ENCODE measurements around the gene CMTM7.
"Not testable (repeated sequence)": the region's sequence is repeated elsewhere in the genome, so short reads cannot be mapped to it uniquely, and the experiment has no call there.

The CMTM7 gene

GRCh38 chr3:32436816-32437189 is 45.1 kb downstream of the CMTM7 start:
- no peak for DNase-seq (ENCODE audit: low read depth, low spot score)

DNA sequence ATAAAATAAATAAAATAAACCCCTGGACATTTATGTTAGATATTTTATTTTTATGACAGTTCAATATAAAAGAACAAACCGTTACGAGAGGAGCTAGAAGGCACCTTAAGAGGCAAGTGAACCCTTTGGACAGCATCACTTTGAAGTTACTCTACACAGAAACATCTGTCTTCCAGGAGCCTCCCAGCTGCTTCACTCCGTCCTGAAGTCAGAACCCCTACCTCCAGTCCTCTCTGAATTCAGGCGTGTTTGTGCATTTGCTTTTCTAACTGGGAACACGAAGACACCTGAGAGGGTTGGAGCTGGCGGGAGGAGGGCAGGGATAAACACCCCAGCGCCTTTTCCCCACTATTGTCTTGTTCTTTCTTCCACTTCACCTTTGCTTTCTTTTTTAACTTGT is 46.2 kb downstream of the CMTM7 start:
- no peak for DNase-seq (ENCODE audit: low read depth, low spot score)

DNA sequence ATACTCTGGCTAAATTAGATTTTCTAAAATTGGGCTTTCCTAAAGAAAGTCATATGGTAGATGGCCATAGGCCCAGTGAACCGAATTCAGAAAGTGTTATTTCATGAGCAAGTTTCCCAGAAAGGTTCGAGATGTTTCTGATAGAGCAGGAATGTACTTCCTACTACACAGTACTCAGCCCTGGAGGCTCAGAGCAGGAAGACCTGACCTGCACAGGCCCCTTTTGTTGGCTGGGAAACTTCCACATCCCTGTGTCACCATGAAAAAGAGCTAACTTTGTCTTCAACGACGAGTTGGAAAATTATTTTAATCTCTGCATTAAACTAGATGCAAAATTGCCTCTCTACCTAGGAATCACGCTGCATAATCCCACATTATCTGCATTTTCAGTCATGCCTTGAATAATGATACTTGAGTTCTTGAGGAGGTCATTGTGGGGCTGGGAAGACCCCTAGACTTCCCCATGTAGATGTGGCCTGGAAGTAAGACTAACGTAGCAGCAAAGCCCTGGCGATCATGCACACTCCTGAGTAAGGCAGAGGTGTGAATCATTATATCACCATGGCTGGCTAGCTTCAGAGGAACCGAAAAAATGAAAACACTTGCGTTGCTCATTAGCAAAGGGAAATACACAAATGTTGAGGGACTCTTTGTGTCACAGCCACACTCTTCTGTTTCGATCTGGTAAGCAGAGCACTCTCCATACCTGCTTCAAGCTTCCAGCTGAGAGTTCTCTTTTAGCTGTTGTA is 47.1 kb downstream of the CMTM7 start:
- DNase-seq (ENCODE audit: low read depth, low spot score): no peak

- DNase-seq (ENCODE audit: low read depth, low spot score): not testable (repeated sequence)
Observed at GRCh38 chr3:32439421-32439820, 47.8 kb downstream of the CMTM7 start.

- DNase-seq (ENCODE audit: low read depth, low spot score): no peak
Observed at GRCh38 chr3:32440611-32441350, 49.1 kb downstream of the CMTM7 start.

DNA sequence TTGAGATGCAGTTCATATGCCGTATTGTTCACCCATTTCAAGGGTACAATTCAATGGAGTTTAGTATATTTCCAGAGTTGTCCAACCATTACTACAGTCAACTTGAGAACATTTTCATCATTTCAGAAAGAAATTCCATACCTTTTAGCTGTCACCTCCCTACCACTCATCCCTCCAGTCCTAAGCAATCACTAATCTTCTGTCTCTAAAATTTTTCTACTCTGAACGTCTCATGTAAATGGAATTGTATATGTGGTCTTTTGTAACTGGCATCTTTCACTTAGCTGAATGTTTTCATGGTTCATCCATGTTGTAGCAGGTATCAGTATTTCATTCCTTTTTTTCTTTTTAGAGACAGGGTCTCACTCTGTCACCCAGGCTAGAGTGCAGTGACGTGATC is 51.1 kb downstream of the CMTM7 start:
- DNase-seq (ENCODE audit: low read depth, low spot score): no peak

DNA sequence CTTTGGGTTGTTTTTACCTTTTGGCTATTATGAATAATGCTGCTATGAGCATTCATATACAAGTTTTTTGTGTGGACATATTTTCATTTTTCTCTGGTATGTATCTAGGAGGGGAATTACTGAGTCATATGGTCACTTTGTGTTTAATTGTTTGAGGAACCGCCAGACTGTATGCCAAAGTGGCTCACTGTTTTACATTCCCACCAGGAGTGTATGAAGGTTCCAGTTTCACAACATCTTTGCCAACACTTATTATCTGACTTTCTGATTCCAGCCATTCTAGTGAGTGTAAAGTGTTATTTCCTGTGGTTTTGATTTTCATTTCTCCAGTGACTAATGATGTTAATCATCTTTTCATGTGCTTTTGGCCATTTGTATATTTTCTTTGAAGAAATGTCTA is 51.8 kb downstream of the CMTM7 start:
- DNase-seq (ENCODE audit: low read depth, low spot score): no peak

DNA sequence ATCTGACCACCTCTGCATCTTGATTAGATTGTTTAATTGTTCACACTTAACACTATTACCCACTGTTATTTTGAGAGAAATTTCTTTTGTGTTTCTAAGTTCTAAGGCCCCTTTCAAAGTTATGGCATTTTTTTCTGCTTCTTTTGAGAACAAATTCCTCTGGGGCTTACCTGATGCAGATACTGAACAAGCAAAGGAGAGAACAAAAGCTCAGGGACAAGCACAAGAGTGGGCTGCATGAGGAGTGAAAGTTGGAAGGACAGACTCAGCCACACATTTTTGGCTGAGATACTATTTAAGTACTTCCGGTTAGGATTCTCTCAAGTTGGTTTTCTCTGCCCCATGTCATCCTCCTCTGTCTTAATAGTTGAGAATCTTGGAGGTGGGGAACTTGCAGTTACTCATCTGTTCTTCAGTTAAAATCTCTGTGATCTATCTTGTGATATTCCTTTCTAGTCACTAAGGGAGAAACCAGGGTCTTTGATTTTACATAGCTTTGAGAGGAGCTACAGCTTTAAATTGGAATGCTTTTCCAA is 56.3 kb downstream of the CMTM7 start:
- DNase-seq (ENCODE audit: low read depth, low spot score): no peak

- DNase-seq (ENCODE audit: low read depth, low spot score): no peak
Observed at GRCh38 chr3:32448686-32449474, 57.2 kb downstream of the CMTM7 start.

GRCh38 chr3:32449691-32450090 is 58.0 kb downstream of the CMTM7 start:
- no peak for DNase-seq (ENCODE audit: low read depth, low spot score)

DNA sequence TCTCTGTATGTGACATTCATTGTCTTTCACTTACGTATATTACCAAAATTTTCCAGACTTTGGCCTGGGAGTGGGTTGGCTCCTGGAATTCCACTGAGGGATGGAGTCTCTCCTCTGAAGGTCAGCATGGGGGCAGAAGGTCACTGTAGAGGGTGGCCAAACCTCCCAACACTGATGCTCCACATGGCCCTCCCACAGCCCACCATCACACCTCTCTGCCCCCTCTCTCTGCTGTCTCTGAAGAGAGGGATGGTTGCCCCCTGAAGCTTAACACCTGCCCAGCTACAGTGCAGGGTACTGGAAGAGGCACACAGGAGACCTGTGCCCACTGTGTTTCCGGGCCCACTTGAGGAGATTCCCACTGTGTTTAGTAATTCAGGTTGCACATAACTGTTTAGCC is 58.8 kb downstream of the CMTM7 start:
- no peak for DNase-seq (ENCODE audit: low read depth, low spot score)

GRCh38 chr3:32450992-32451659 is 59.5 kb downstream of the CMTM7 start:
- no peak for DNase-seq (ENCODE audit: low read depth, low spot score)

GRCh38 chr3:32452009-32452408 is 60.4 kb downstream of the CMTM7 start:
- DNase-seq (ENCODE audit: low read depth, low spot score): no peak

GRCh38 chr3:32453346-32453745 is 61.7 kb downstream of the CMTM7 start:
- no peak for DNase-seq (ENCODE audit: low read depth, low spot score)

DNA sequence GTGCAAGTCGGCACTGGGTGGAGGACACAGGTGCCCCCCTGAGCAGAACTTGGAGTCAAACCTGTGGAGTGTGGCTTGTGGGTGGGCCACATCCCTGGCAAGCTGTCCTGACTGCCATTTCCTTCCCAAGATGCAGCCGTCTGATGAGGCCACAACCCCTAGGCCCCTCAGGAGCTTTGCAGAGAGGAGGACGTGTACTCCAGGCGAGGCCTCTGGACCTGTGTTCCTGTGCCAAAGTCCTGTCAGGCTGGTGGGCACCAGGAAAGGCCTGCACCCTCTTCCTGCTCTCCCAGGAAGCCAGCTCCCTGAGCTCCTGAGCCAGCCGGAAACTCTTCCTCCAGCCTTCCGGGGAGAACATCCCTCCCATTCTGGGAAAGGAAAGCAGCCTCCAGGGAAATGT is 62.5 kb downstream of the CMTM7 start:
- no peak for DNase-seq (ENCODE audit: low read depth, low spot score)

DNA sequence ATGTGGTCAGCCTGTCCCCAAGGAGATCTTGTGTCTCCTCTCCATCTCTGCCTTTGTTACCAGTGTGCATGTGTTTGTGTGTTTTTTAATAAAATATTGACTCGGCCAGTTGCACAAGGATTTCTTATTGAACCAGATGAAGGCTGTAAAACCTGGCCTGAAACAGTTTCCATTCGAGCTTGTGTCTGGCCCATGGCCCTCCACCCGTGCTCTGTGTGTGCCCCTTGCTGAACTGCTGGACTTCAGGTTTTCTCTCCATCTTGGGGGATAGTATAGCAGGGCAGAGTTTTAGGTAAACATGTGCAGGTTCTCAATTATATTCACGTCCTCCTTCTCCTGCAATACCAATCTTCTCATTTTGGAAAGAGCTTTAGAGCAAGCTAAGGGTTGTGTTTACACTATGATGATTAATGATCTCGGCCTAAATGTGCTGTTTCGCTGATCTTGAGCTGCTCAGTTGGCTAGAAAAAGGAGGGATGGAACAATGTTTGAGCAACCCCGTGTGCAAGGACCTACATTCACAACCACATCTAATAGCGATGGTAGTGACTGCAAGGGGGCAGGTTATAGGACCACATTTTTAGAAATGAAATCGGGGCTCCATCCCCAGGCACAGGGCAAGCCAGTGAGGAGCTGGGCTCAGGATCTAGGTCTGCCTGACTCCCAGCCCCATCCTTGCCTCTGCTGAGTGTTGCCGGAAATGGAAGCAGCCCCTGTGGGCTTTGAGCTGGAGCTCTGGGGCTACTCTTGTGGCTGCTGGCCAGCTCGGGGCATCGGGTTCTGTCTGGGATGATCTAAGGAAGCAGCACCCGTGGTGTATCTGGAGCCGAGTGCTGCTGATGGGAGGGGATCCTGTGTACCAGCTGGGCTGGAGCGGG is 63.3 kb downstream of the CMTM7 start:
- no peak for DNase-seq (ENCODE audit: low read depth, low spot score)

DNA sequence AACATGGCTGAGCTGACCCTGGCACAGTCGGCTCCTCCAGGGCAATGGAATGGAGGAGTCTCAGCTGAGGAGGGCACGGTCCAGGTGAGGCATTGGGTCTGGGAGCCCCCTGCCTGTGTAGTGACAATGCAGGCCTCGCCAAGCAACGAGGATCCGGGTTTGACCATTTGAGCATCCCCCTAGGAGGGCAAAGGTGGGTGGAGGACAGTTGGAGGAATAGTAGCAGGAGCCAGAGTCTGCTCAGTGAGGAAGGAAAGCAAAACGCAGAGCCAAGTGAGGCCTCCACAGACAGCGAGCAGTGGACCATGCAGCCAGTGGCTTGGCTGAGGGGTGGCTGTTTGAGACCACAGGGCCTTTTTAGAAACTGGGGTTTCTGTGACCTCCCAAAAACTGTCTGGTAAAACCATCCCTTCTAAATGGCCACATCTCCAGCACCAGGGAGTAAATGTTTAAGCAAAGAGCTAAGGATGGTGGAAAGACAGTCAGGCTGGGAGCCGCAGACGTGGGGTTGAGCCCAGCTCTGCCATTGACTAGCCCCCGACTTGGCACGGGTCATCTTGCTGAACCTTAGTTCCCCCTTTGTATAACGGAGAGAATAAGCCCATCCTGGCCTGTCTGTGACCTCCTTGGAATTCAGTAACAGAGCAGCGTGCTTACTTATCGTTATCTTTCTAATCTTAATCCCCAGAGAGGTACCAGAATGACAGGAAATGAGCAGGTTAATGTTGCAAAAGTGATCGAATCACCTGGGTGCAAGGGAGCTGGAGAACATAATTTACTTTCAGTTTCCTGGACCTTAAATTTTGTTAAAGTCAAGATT is 64.2 kb downstream of the CMTM7 start:
- DNase-seq (ENCODE audit: low read depth, low spot score): no peak

DNA sequence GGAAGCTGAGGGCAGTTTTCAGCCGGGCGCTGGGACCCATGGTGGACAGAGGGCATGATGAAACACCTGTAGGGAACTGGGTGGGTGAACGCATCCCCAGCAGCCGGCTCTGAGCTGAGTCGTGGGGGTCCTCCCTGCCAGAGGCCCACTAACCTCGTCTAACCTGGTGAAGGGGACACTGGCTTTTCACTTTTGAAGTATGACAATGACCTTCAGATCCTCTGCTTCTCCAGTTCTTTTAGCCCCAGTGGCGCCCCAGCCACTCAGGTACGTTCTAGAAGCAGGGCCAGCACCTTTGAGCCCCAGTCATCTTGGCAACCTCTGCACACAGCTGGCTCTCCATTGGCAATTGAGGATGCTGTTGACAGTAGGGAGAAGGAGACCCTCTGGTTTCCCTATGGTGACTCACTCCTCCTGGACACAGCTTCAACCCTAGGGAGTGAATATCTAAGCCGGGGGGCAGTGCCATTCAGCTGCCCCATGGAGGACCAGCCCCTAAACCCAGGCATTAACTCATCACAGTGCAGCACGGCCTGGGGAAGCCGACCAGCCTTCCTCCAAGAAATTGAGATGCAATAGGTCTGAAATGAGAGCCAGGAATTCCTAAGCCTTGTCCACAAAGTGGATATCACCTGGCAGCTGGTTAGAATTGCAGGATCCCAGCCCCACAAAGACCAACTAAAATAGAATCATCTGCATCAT is 64.9 kb downstream of the CMTM7 start:
- DNase-seq (ENCODE audit: low read depth, low spot score): no peak

GRCh38 chr3:32457971-32458471 is 66.4 kb downstream of the CMTM7 start:
- peak; percentile 60 for DNase-seq (ENCODE audit: low read depth, low spot score)

Measured in ELF-1 (cell line).